ENCODE results near the gene ALDH2. TPM values are rescaled to one million over a fixed set of nuclear protein-coding genes. Genes with fewer than 3 reads are reported as not detected.

ALDH2 gene
- total RNA-seq, 2 donors from 2014 or later: 48.8 to 57.3 TPM

GRCh38 chr12:111768159-111768895, 1.6 kb downstream of the ALDH2 start:
- H3K27ac ChIP-seq: peak overlapping the region in 1 of 4 donors; percentile 83
- DNase-seq: no peak
- no peaks in the 10 kb centered on the region for H3K36me3 ChIP-seq (replicated peaks in 1 of 2; ENCODE audit: insufficient read depth in 1 of 2, low read depth in 2 of 2)
- no peaks in the 10 kb centered on the region for H3K9me3 ChIP-seq
- intact Hi-C loops (cut with DNase I): no loop called here
- peaks cover 52% of the 10 kb centered on the region for H3K4me1 ChIP-seq
- H3K4me3 ChIP-seq: no peak overlapping the region
- TF ChIP-seq POLR2A (IDR thresholded peaks at IDR 0.05): no peak
- H3K27me3 ChIP-seq: no peaks in the 10 kb centered on the region
- ATAC-seq: no peak
- WGBS, 2 donors: 76 to 80% methylated on average over 9 of the region's 9 CpGs

- DNase-seq (no peak), ATAC-seq (no peak)
- H3K4me1 ChIP-seq: peaks cover 65% of the 10 kb centered on the region
- H3K36me3 ChIP-seq (replicated peaks in 1 of 2; ENCODE audit: insufficient read depth in 1 of 2, low read depth in 2 of 2): no peaks in the 10 kb centered on the region
- no peaks in the 10 kb centered on the region for H3K9me3 ChIP-seq
- TF ChIP-seq, protein P1, sequence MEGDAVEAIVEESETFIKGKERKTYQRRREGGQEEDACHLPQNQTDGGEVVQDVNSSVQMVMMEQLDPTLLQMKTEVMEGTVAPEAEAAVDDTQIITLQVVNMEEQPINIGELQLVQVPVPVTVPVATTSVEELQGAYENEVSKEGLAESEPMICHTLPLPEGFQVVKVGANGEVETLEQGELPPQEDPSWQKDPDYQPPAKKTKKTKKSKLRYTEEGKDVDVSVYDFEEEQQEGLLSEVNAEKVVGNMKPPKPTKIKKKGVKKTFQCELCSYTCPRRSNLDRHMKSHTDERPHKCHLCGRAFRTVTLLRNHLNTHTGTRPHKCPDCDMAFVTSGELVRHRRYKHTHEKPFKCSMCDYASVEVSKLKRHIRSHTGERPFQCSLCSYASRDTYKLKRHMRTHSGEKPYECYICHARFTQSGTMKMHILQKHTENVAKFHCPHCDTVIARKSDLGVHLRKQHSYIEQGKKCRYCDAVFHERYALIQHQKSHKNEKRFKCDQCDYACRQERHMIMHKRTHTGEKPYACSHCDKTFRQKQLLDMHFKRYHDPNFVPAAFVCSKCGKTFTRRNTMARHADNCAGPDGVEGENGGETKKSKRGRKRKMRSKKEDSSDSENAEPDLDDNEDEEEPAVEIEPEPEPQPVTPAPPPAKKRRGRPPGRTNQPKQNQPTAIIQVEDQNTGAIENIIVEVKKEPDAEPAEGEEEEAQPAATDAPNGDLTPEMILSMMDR (IDR thresholded peaks at IDR 0.05): no peak
- TF ChIP-seq POLR2A (IDR thresholded peaks at IDR 0.05): no peak
- intact Hi-C loops (cut with DNase I): no loop called here
- H3K27me3 ChIP-seq: no peaks in the 10 kb centered on the region
- H3K27ac ChIP-seq: no peak overlapping the region
- no peak overlapping the region for H3K4me3 ChIP-seq
- 75 to 77% methylated on average over 7 to 8 of the region's 8 CpGs for whole genome bisulfite sequencing, 2 donors
Observed at GRCh38 chr12:111769599-111769998, 2.9 kb downstream of the ALDH2 start.

DNA sequence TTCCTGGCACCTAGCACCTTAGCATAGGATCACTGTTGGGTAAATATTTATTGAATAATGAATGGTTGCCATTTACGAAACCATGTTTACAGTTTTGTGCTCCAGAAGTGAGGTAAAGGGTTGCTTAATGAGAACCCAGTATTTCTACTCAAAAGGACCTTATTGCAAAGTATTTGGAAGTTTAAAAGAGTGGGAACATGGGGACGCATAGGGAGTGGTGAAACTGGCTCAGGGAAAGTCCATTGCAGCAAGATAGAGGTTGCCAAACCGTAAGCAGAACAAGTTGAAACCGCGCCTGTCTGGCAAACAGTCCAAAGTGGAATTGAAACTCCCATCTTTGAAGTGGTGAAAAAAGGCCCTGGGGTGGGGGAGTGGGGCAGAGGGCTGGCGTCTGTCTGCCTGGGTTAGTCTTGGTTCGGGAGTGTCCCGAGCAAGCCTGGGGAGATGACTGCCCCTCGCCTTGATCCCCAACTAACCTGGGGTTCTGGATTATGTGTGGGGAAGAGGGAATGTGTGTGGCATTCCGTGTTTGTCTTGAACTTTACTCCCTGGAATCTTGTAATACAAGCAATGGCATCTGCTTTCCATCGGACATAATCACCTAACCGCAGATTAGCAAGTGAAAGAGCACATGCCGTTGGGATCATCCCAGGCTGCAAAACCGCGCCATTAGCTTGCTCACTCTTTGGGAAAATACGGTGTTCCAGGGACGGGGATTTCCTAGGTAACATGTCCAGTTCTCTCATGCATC, 7.2 kb downstream of the ALDH2 start:
- no peaks in the 10 kb centered on the region for H3K36me3 ChIP-seq (replicated peaks in 1 of 2; ENCODE audit: insufficient read depth in 1 of 2, low read depth in 2 of 2)
- 27 to 29% methylated on average over 17 of the region's 17 CpGs for WGBS, 2 donors
- DNase-seq (peak; percentile 51 to 80 (median 68)), ATAC-seq (peak; percentile 3)
- H3K27ac ChIP-seq: peak overlapping the region; percentile 91 to 96 (median 94)
- H3K9me3 ChIP-seq: no peaks in the 10 kb centered on the region
- intact Hi-C loops (cut with DNase I): no loop called here
- peaks cover 80% of the 10 kb centered on the region for H3K4me1 ChIP-seq
- H3K27me3 ChIP-seq: no peaks in the 10 kb centered on the region
- no peak overlapping the region for H3K4me3 ChIP-seq
- TF ChIP-seq POLR2A (IDR thresholded peaks at IDR 0.05): peak in 1 of 3 donors; percentile 12
- TF ChIP-seq, protein P1 (IDR thresholded peaks at IDR 0.05): no peak

DNA sequence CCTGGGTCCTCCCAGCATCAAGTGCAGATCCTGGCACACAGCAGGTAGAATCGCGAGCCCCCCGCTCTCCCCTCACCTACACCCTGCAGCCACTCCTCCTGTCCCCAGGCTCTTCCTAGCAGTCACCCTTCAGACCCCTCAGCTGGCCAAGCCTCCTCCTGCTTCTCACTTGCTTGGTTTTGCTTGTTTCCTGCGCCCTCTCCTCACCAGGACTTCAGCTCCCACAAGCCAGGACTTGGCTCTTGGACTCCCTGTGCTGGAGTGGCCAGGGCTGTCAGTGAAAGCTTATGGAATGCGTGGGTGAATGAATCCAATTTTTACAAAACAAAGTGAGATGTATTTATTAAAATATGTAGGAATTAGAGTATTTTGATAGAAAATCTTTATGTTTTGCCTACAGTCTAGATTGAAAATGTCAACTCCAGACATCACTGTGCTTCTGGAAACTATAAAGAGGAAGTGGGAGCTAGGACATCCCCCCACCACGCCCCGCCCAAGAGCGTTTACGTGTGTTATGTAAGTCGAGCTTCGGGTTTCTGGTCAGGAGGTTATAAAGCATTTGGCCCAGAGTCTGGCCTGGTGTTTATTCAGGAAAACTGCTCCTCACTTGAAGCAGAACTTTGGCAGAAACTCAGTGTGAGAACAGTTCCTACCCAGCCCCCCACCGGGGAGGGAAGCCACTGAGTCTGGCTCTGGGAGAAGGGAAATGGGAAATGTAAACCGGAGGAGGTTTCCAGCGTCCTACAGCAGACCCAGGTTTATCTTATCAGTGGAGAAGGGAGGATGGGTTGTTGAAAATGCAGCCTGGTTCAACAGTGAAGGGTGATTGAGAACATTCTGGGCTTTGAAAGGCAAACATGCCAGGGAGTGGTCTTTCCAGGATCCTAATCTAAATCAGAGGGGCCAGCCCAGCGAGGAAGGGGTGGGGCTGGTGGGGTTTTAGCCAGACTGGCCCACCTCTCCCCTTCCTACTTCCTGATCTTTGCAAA, 8.8 kb downstream of the ALDH2 start:
- no peaks in the 10 kb centered on the region for H3K9me3 ChIP-seq
- peak in 2 of 3 donors; percentile 41 to 62 for TF ChIP-seq POLR2A (IDR thresholded peaks at IDR 0.05)
- TF ChIP-seq, protein P1 (IDR thresholded peaks at IDR 0.05): no peak
- DNase-seq (peak; percentile 80 to 94 (median 89)), ATAC-seq (peak; percentile 52)
- no peaks in the 10 kb centered on the region for H3K36me3 ChIP-seq (replicated peaks in 1 of 2; ENCODE audit: insufficient read depth in 1 of 2, low read depth in 2 of 2)
- peak overlapping the region; percentile 91 to 96 (median 94) for H3K27ac ChIP-seq
- 9 to 14% methylated on average over 15 of the region's 15 CpGs for WGBS, 2 donors
- no peaks in the 10 kb centered on the region for H3K27me3 ChIP-seq
- H3K4me3 ChIP-seq: no peak overlapping the region
- H3K4me1 ChIP-seq: peaks cover 82% of the 10 kb centered on the region
- intact Hi-C loops (cut with DNase I): no loop called here
